CD8-positive, alpha-beta memory T cell (primary cell): ENCODE measurements around the gene FNBP1. TPM values are rescaled to one million over a fixed set of nuclear protein-coding genes. Genes with fewer than 3 reads are reported as not detected.

Source experiments
- CTCF ChIA-PET: fragments of 350-600 bp; sonication (Branson Sonifier 250); formaldehyde crosslinking; loops from one replicate; lab custom pipeline; 2021; ENCODE audit warnings: antibody characterized with exemption; lab: Charles Lee
- POLR2A ChIA-PET: fragments of 350-600 bp; sonication (Branson Sonifier 250); formaldehyde crosslinking; loops from one replicate; lab custom pipeline; 2021; ENCODE audit warnings: antibody characterized with exemption; lab: Charles Lee
- DNase-seq, 5 donors: peaks; one replicate each; pipeline versions ENCODE4 v3.0.0 to v3.0.0-alpha.2; 2020 to 2022; ENCODE audit warnings: mixed read lengths in 1 of 5
- H3K27ac ChIP-seq: one replicate; pipeline ENCODE4 v1.7.0; 2013; ENCODE audit warnings: low read depth, mild to moderate bottlenecking, low read length, moderate library complexity
- H3K27me3 ChIP-seq: 2 replicates; pipeline ENCODE4 v1.7.0; 2013; ENCODE audit warnings: low read length, mild to moderate bottlenecking; ENCODE audit not compliant: insufficient read depth, poor library complexity, severe bottlenecking
- H3K36me3 ChIP-seq: 2 replicates; pipeline ENCODE4 v1.7.0; 2013; ENCODE audit warnings: mild to moderate bottlenecking, low read length, moderate library complexity; ENCODE audit not compliant: insufficient read depth
- H3K4me1 ChIP-seq: 2 replicates; pipeline ENCODE4 v1.7.0; 2013; ENCODE audit warnings: mild to moderate bottlenecking, low read length, moderate library complexity; ENCODE audit not compliant: insufficient read depth
- H3K4me3 ChIP-seq: 2 replicates; pipeline ENCODE4 v1.7.0; 2013; ENCODE audit warnings: mild to moderate bottlenecking, low read length
- H3K9me3 ChIP-seq: 2 replicates; pipeline ENCODE4 v1.7.0; 2013; ENCODE audit warnings: mild to moderate bottlenecking, low read length
- H3K27ac Mint-ChIP-seq, 8 donors: one replicate each; pipeline ENCODE4 v1.8.0; 2020 to 2021; ENCODE audit warnings: mixed read lengths in 8 of 8, mild to moderate bottlenecking in 6 of 8, inconsistent platforms in 3 of 8, moderate library complexity in 3 of 8
- H3K27me3 Mint-ChIP-seq, 2 donors: one replicate each; pipeline ENCODE4 v1.8.0; 2020 to 2021; ENCODE audit warnings: mixed read lengths in 2 of 2, mild to moderate bottlenecking in 1 of 2, moderate library complexity in 1 of 2
- H3K36me3 Mint-ChIP-seq, 3 donors: one replicate each; pipeline ENCODE4 v1.8.0; 2020 to 2021; ENCODE audit warnings: mixed read lengths in 3 of 3, inconsistent platforms in 1 of 3, mild to moderate bottlenecking in 1 of 3
- H3K4me1 Mint-ChIP-seq, 3 donors: one replicate each; pipeline ENCODE4 v1.8.0; 2020 to 2021; ENCODE audit warnings: mixed read lengths in 3 of 3, inconsistent platforms in 1 of 3, mild to moderate bottlenecking in 1 of 3
- H3K4me3 Mint-ChIP-seq, 7 donors: one replicate each; pipeline ENCODE4 v1.8.0; 2020 to 2021; ENCODE audit warnings: mixed read lengths in 7 of 7, mild to moderate bottlenecking in 6 of 7, moderate library complexity in 4 of 7, inconsistent platforms in 2 of 7
- H3K9me3 Mint-ChIP-seq, 5 donors: one replicate each; pipeline ENCODE4 v1.8.0; 2020 to 2022; ENCODE audit warnings: mixed read lengths in 5 of 5, mild to moderate bottlenecking in 3 of 5, moderate library complexity in 2 of 5, inconsistent platforms in 1 of 5
- polyA plus RNA-seq: library from polyadenylated mRNA; unstranded; fragments of 300-500 nt; fragmentation: Illumina TruSeq; gene quantifications from one replicate; pipeline ENCODE4 v1.2.3, GENCODE V29; 2021
- total RNA-seq, 2 experiments: library from RNA; stranded (reverse); gene quantifications; one replicate each; pipeline ENCODE4 v1.2.3, GENCODE V29; 2021

The FNBP1 gene
- total and polyA plus RNA-seq, 3 experiments from 2014 or later, result 176 to 230 (median 226) TPM

GRCh38 chr9:129918296-129918950 is 124.6 kb downstream of the FNBP1 start:
- peaks cover 19 to 56% (median 55%) of the 10 kb centered on the region in 3 donors for H3K4me1 Mint-ChIP-seq
- POLR2A ChIA-PET, result interaction anchor here (0.6 to 0.7 kb wide), 3 partner anchors 10 to 257 kb away, joined by 3 read pairs; no protein-coding TSS in a partner anchor

GRCh38 chr9:129916707-129917106 is 126.3 kb downstream of the FNBP1 start:
- Mint-ChIP-seq H3K4me3 (no peak overlapping the region), H3K9me3 (no peaks in the 10 kb centered on the region), H3K27ac (peak overlapping the region in 1 of 8 donors; percentile 83), H3K4me1 (peaks cover 19 to 52% (median 46%) of the 10 kb centered on the region in 3 donors), H3K36me3 (peaks cover 0 to 71% (median 15%) of the 10 kb centered on the region in 3 donors), H3K27me3 (no peaks in the 10 kb centered on the region)
- H3K4me1 ChIP-seq, result no peaks in the 10 kb centered on the region
- H3K4me3 ChIP-seq, result no peak overlapping the region
- H3K27ac ChIP-seq, result no peak overlapping the region
- peaks cover 14% of the 10 kb centered on the region for H3K36me3 ChIP-seq
- no peaks in the 10 kb centered on the region for H3K27me3 ChIP-seq
- no peak for DNase-seq
- ChIA-PET POLR2A (interaction anchor here (0.5 to 0.7 kb wide), 3 partner anchors 27 to 94 kb away, joined by 3 to 4 read pairs (median 3); no protein-coding TSS in a partner anchor), CTCF (no interaction called here)
- H3K9me3 ChIP-seq, result no peaks in the 10 kb centered on the region

More at GRCh38 chr9:129918296-129918950, 124.6 kb downstream of the FNBP1 start:
- Mint-ChIP-seq H3K27ac (peak overlapping the region in 3 of 8 donors; percentile 81 to 88 (median 83)), H3K27me3 (peaks cover 0 to 2% of the 10 kb centered on the region in 2 donors), H3K9me3 (no peaks in the 10 kb centered on the region), H3K36me3 (peaks cover 0 to 76% (median 22%) of the 10 kb centered on the region in 3 donors), H3K4me3 (peak overlapping the region in 1 of 7 donors; percentile 41)
- Histone ChIP-seq H3K27me3 (no peaks in the 10 kb centered on the region), H3K4me3 (no peak overlapping the region), H3K27ac (no peak overlapping the region), H3K36me3 (peaks cover 19% of the 10 kb centered on the region), H3K9me3 (no peaks in the 10 kb centered on the region), H3K4me1 (no peaks in the 10 kb centered on the region)
- CTCF ChIA-PET, result interaction anchor here (0.8 kb wide), 1 partner anchor 15 kb away, joined by 3 read pairs; no protein-coding TSS in a partner anchor
- DNase-seq, result no peak

GRCh38 chr9:129914051-129914450 is 128.9 kb downstream of the FNBP1 start:
- Histone ChIP-seq H3K27ac (no peak overlapping the region), H3K36me3 (peaks cover 24% of the 10 kb centered on the region), H3K9me3 (no peaks in the 10 kb centered on the region), H3K4me3 (no peak overlapping the region), H3K4me1 (no peaks in the 10 kb centered on the region), H3K27me3 (no peaks in the 10 kb centered on the region)
- H3K4me1 Mint-ChIP-seq, result peaks cover 23 to 41% (median 34%) of the 10 kb centered on the region in 3 donors
- no peaks in the 10 kb centered on the region for H3K9me3 Mint-ChIP-seq
- no peaks in the 10 kb centered on the region for H3K27me3 Mint-ChIP-seq
- H3K4me3 Mint-ChIP-seq, result no peak overlapping the region
- POLR2A ChIA-PET, result no interaction called here
- H3K27ac Mint-ChIP-seq, result peak overlapping the region in 7 of 8 donors; percentile 43 to 63 (median 60)
- H3K36me3 Mint-ChIP-seq, result peaks cover 3 to 73% (median 20%) of the 10 kb centered on the region in 3 donors
- no peak for DNase-seq
- CTCF ChIA-PET, result interaction anchor here (1.0 kb wide), 1 partner anchor 11 kb away, joined by 3 read pairs; no protein-coding TSS in a partner anchor

- no peak overlapping the region for H3K27ac ChIP-seq
- Mint-ChIP-seq H3K9me3 (no peaks in the 10 kb centered on the region), H3K27me3 (no peaks in the 10 kb centered on the region), H3K36me3 (peaks cover 6 to 75% (median 27%) of the 10 kb centered on the region in 3 donors), H3K27ac (peak overlapping the region; percentile 31 to 93 (median 56)), H3K4me3 (no peak overlapping the region), H3K4me1 (peaks cover 17 to 21% (median 17%) of the 10 kb centered on the region in 3 donors)
- ChIA-PET POLR2A (interaction anchor here (0.6 kb wide), 2 partner anchors 21 to 107 kb away, joined by 3 to 4 read pairs; no protein-coding TSS in a partner anchor), CTCF (interaction anchor here (1.3 to 1.5 kb wide), 2 partner anchors 9 to 13 kb away, joined by 3 to 4 read pairs; no protein-coding TSS in a partner anchor)
- no peaks in the 10 kb centered on the region for H3K4me1 ChIP-seq
- H3K4me3 ChIP-seq, result no peak overlapping the region
- no peak for DNase-seq
- no peaks in the 10 kb centered on the region for H3K9me3 ChIP-seq
- H3K27me3 ChIP-seq, result no peaks in the 10 kb centered on the region
- H3K36me3 ChIP-seq, result peaks cover 33% of the 10 kb centered on the region
Observed at GRCh38 chr9:129910628-129911567, 132.1 kb downstream of the FNBP1 start.

GRCh38 chr9:129909851-129910250 is 133.1 kb downstream of the FNBP1 start:
- no peak overlapping the region for H3K4me3 Mint-ChIP-seq
- Histone ChIP-seq H3K27me3 (no peaks in the 10 kb centered on the region), H3K9me3 (no peaks in the 10 kb centered on the region), H3K27ac (no peak overlapping the region), H3K4me3 (no peak overlapping the region), H3K36me3 (peaks cover 27% of the 10 kb centered on the region), H3K4me1 (no peaks in the 10 kb centered on the region)
- DNase-seq, result no peak
- no peaks in the 10 kb centered on the region for H3K27me3 Mint-ChIP-seq
- ChIA-PET POLR2A (interaction anchor here (0.8 kb wide), 1 partner anchor 23 kb away, joined by 4 read pairs; no protein-coding TSS in a partner anchor), CTCF (interaction anchor here (1.3 to 1.5 kb wide), 2 partner anchors 8 to 12 kb away, joined by 3 to 4 read pairs; no protein-coding TSS in a partner anchor)
- H3K4me1 Mint-ChIP-seq, result peaks cover 13 to 22% (median 16%) of the 10 kb centered on the region in 3 donors
- H3K9me3 Mint-ChIP-seq, result no peaks in the 10 kb centered on the region
- H3K36me3 Mint-ChIP-seq, result peaks cover 6 to 77% (median 25%) of the 10 kb centered on the region in 3 donors
- H3K27ac Mint-ChIP-seq, result peak overlapping the region in 5 of 8 donors; percentile 1 to 84 (median 67)

- no peak overlapping the region for H3K27ac ChIP-seq
- H3K4me1 ChIP-seq, result no peaks in the 10 kb centered on the region
- ChIA-PET CTCF (interaction anchor here (1.1 kb wide), 1 partner anchor 49 kb away, joined by 3 read pairs; no protein-coding TSS in a partner anchor), POLR2A (no interaction called here)
- Mint-ChIP-seq H3K36me3 (peaks cover 6 to 80% (median 29%) of the 10 kb centered on the region in 3 donors), H3K4me3 (no peak overlapping the region), H3K27me3 (no peaks in the 10 kb centered on the region), H3K4me1 (peaks cover 18 to 27% (median 22%) of the 10 kb centered on the region in 3 donors), H3K9me3 (no peaks in the 10 kb centered on the region), H3K27ac (peak overlapping the region in 6 of 8 donors; percentile 43 to 95 (median 69))
- peaks cover 27% of the 10 kb centered on the region for H3K36me3 ChIP-seq
- H3K4me3 ChIP-seq, result no peak overlapping the region
- no peaks in the 10 kb centered on the region for H3K9me3 ChIP-seq
- no peak for DNase-seq
- H3K27me3 ChIP-seq, result no peaks in the 10 kb centered on the region
Observed at GRCh38 chr9:129908906-129909305, 134.1 kb downstream of the FNBP1 start.

GRCh38 chr9:129907201-129907600 is 135.8 kb downstream of the FNBP1 start:
- H3K4me1 ChIP-seq, result no peaks in the 10 kb centered on the region
- no peaks in the 10 kb centered on the region for H3K9me3 ChIP-seq
- peaks cover 6 to 87% (median 29%) of the 10 kb centered on the region in 3 donors for H3K36me3 Mint-ChIP-seq
- H3K36me3 ChIP-seq, result peaks cover 37% of the 10 kb centered on the region
- POLR2A ChIA-PET, result interaction anchor here (0.7 kb wide), 2 partner anchors 18 to 68 kb away, joined by 4 to 5 read pairs; no protein-coding TSS in a partner anchor
- no peaks in the 10 kb centered on the region for H3K27me3 Mint-ChIP-seq
- CTCF ChIA-PET, result no interaction called here
- no peak overlapping the region for H3K4me3 ChIP-seq
- H3K9me3 Mint-ChIP-seq, result no peaks in the 10 kb centered on the region
- H3K27ac Mint-ChIP-seq, result peak overlapping the region in 4 of 8 donors; percentile 17 to 81 (median 35)
- no peak overlapping the region for H3K4me3 Mint-ChIP-seq
- H3K27ac ChIP-seq, result no peak overlapping the region
- H3K27me3 ChIP-seq, result no peaks in the 10 kb centered on the region
- peaks cover 18 to 26% (median 22%) of the 10 kb centered on the region in 3 donors for H3K4me1 Mint-ChIP-seq
- DNase-seq, result no peak
